GM18508 (cell line): ENCODE results near the gene CACNA1B.

Experiments used
- ATAC-seq: cut with Tn5 transposase; IDR thresholded peaks from one replicate; pipeline ENCODE4 v1.9.1; 2021; ENCODE audit warnings: moderate number of reproducible peaks; ENCODE audit not compliant: insufficient read depth, unreplicated experiment

Gene CACNA1B

GRCh38 chr9:137975936-137976565 lies 98.5 kb downstream of the CACNA1B start:
- no peak for ATAC-seq

- ATAC-seq: no peak
These were observed 100.1 kb downstream of the CACNA1B start for GRCh38 chr9:137977571-137978261.

- no peak for ATAC-seq
These were observed 100.7 kb downstream of the CACNA1B start for GRCh38 chr9:137978262-137978714.

GRCh38 chr9:137982200-137982599 lies 104.6 kb downstream of the CACNA1B start:
- no peak for ATAC-seq

- ATAC-seq: no peak
These were observed 106.4 kb downstream of the CACNA1B start for GRCh38 chr9:137984005-137984404.

- no peak for ATAC-seq
These were observed 107.1 kb downstream of the CACNA1B start for GRCh38 chr9:137984520-137985257.

- ATAC-seq: no peak
These were observed 108.1 kb downstream of the CACNA1B start for GRCh38 chr9:137985637-137986071.

- no peak for ATAC-seq
These were observed 108.9 kb downstream of the CACNA1B start for GRCh38 chr9:137986268-137987099.

- no peak for ATAC-seq
These were observed 109.9 kb downstream of the CACNA1B start for GRCh38 chr9:137987244-137988030.

GRCh38 chr9:137988051-137988450 lies 110.5 kb downstream of the CACNA1B start:
- ATAC-seq: no peak

GRCh38 chr9:137988701-137989100 lies 111.1 kb downstream of the CACNA1B start:
- no peak for ATAC-seq

- ATAC-seq: no peak
These were observed 111.6 kb downstream of the CACNA1B start for GRCh38 chr9:137989156-137989555.

- no peak for ATAC-seq
These were observed 112.6 kb downstream of the CACNA1B start for GRCh38 chr9:137989999-137990715.

GRCh38 chr9:138003485-138004190 lies 126.1 kb downstream of the CACNA1B start:
- ATAC-seq: no peak

- no peak for ATAC-seq
These were observed 129.1 kb downstream of the CACNA1B start for GRCh38 chr9:138006576-138007233.

- ATAC-seq: no peak
These were observed 130.0 kb downstream of the CACNA1B start for GRCh38 chr9:138007566-138007917.

- ATAC-seq: no peak
These were observed 130.6 kb downstream of the CACNA1B start for GRCh38 chr9:138007918-138008841.
